Raji (cell line): ENCODE results near the gene BOC.

Experiments
- POLR2A ChIP-seq: IDR thresholded peaks from 2 replicates; pipeline ENCODE4 v1.6.1; 2011; ENCODE audit warnings: low read depth, low read length, control low read depth; ENCODE audit not compliant: insufficient read depth

The BOC gene

GRCh38 chr3:113211330-113212149 lies at the start of gene BOC:
Gene BOC, plus strand, starts transcription at chr3:113211557. Its CDS starts 38,246 bp downstream, at chr3:113249803.
- TF ChIP-seq POLR2A, result no peak

DNA sequence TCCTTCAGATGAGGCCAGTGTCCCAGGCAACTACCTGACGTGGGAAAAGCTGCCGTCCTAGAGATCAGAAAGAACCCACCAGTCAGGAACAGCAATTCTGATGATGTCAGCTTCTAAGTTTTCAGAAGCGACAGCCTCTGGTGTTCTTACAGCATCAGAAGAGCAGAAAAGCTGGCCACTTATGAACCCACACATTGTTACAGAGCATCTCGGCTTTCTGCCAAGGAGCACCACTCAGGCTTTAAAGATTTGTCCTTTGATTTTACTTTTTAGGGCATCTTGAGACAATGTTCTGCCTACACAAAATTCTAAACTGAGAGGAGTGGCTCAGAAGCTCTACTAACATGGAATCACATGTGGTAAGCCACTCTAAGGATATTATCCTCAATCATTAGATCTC lies 49.7 kb upstream of the BOC start:
- no peak for TF ChIP-seq POLR2A

DNA sequence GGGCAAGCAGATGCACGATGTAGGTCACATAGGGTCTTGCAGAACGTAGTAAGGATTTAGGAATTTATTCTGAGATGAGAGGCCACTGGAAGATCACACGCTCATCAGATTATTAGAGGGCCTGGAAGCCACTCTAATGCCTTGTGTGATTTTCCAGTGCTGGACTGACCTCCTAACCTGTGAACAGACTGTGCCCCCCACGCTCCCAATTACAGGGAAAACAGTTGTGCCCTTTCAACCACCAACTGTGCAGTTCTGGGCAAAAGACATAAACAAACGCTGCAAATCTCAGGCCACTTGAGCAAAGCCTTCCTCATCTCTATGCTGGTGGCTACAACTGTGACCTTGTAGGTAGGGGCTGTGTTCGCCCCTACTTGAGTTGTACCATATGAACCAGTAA lies 48.2 kb upstream of the BOC start:
- TF ChIP-seq POLR2A, result no peak

DNA sequence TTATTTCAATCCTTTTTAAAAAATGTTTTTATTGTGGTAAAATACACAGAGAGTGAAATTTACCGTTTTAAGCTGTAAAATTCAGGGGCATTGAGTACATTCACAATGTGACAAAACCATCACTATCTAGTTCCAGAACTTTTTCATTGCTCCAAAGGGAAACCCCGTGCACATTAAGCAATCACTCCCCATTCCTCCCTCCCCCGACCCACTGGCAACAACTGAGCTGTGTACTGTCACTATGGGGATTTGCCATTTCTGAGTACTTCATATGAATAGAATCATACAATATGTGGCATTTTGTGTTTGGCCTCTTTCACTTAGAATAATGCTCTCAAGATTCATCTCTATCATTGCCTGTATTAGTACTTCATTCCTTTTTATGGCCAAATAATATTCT lies 45.5 kb upstream of the BOC start:
- TF ChIP-seq POLR2A, result no peak

- TF ChIP-seq POLR2A, result no peak
These were observed 45.0 kb upstream of the BOC start for GRCh38 chr3:113166357-113166718.

GRCh38 chr3:113166719-113167492 lies 44.5 kb upstream of the BOC start:
- TF ChIP-seq POLR2A, result no peak

- no peak for TF ChIP-seq POLR2A
These were observed 43.2 kb upstream of the BOC start for GRCh38 chr3:113167825-113168801.

- no peak for TF ChIP-seq POLR2A
These were observed 41.4 kb upstream of the BOC start for GRCh38 chr3:113169891-113170452.

DNA sequence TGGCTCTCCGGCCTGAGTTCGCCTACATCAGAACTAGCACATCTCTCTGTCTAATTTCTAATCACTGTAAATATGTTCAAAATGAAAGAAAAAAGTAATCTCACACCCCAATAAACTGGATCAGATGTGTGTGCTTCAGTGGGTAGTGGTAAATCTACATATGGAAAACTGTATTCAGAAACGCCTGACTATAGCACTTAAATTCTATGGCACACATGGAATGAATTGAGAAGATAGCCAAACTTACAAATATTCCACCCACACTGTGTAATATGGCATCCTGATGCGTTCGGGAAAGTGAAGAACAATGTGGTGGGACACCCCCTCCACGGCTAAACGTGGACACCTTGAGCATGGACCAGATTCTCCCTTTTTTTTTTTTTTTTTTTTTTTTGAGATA lies 40.6 kb upstream of the BOC start:
- TF ChIP-seq POLR2A, result no peak

GRCh38 chr3:113173102-113173501 lies 38.3 kb upstream of the BOC start:
- no peak for TF ChIP-seq POLR2A

DNA sequence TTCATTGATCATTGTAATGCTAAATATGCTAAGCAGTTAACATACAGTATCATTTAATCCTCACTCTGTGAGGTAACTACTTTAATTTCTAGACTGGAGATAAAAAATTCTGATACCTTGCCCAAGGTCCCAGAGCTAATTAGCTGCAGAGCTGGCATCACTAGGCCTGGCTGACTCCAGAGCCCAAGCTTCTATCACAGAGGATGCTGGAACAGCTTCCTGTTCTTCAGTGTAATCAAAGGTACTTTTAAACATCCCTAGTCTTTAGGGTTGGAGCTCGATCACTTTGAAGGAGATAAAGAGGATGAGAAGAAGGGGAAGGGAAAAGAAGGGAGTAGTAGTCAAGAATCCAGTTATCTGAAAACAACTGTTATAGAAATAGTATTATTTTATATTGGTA lies 37.1 kb upstream of the BOC start:
- TF ChIP-seq POLR2A, result no peak

GRCh38 chr3:113174801-113175485 lies 36.4 kb upstream of the BOC start:
- TF ChIP-seq POLR2A, result no peak

DNA sequence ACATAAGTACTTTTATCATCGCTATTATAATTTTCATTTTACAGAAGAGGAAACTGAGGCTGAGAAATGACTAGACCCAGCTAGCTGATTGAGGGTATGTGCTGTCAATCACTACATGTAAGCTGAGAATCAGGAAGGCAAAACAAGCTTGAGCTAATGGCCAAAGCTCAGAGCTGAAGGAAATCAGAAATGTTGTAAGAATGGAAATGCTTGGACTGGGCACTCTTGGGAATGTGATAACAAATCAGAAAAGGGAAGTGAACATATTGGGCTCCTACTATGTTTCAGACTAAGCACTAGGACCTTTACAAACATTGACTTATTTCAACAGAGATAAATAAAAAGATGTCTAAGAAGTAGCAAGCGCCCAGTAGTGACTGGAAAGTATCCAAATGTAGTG lies 33.8 kb upstream of the BOC start:
- TF ChIP-seq POLR2A, result no peak

DNA sequence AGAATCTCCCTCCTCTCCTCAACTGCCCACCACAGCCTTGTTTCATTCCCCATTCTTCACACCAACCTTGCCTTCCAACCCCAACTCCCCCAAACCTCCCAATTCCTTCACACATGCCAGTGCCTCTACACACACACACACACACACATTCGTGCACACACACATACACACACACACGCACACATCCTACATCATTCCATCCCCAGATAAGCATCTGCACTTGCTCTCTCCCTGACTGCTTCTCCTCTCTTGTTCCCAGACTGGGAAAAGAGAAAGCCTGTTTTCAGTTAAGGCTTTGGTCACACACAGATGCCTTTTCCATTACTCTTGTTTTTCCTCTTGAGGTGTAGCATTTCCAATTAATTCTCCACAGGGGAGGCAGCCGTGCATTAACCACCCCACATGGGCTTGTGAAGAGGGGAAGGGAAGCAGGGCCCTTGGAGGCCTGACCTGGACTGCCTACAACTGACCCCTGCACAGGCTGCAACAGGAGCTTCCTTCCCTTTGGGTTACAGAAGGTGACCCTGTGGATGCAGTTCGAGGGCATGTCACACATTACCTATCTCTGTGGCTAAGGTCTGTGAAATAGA lies 32.0 kb upstream of the BOC start:
- no peak for TF ChIP-seq POLR2A
